H9 (cell line): Measurements from ENCODE around the gene RGS14. TPM values are rescaled to one million over a fixed set of nuclear protein-coding genes. Genes with fewer than 3 reads are reported as not detected.

Source experiments
- DNase-seq: peaks from one replicate; pipeline ENCODE4 v3.0.0-alpha.2; 2017
- H2AFZ ChIP-seq: one replicate; pipeline ENCODE4 v1.6.1; 2013; ENCODE audit warnings: mild to moderate bottlenecking, low read length, control low read depth, moderate library complexity
- H2AK5ac ChIP-seq: 2 replicates; pipeline ENCODE4 v1.6.1; 2013; ENCODE audit warnings: low read length, control low read depth, mixed read lengths; ENCODE audit not compliant: insufficient read length
- H2BK120ac ChIP-seq: one replicate; pipeline ENCODE4 v1.6.1; 2013; ENCODE audit warnings: low read depth, mild to moderate bottlenecking, low read length, control low read depth, inconsistent platforms; ENCODE audit not compliant: poor library complexity, severe bottlenecking
- H2BK12ac ChIP-seq: 2 replicates; pipeline ENCODE4 v1.6.1; 2013; ENCODE audit warnings: low read length, control low read depth, mixed read lengths, low read depth; ENCODE audit not compliant: insufficient read length
- H2BK15ac ChIP-seq: 2 replicates; pipeline ENCODE4 v1.6.1; 2013; ENCODE audit warnings: low read depth, low read length, control low read depth
- H2BK20ac ChIP-seq: one replicate; pipeline ENCODE4 v1.6.1; 2013; ENCODE audit warnings: low read depth, mild to moderate bottlenecking, low read length, control low read depth, inconsistent platforms; ENCODE audit not compliant: poor library complexity, severe bottlenecking
- H2BK5ac ChIP-seq: 2 replicates; pipeline ENCODE4 v1.6.1; 2013; ENCODE audit warnings: low read length, control low read depth, mixed read lengths; ENCODE audit not compliant: insufficient read length
- H3K14ac ChIP-seq: 2 replicates; pipeline ENCODE4 v1.6.1; 2013; ENCODE audit warnings: low read length, control low read depth; ENCODE audit not compliant: insufficient read depth
- H3K18ac ChIP-seq: 2 replicates; pipeline ENCODE4 v1.6.1; 2013; ENCODE audit warnings: low read depth, mild to moderate bottlenecking, mixed read lengths, low read length, control low read depth; ENCODE audit not compliant: insufficient read length
- H3K23ac ChIP-seq: 2 replicates; pipeline ENCODE4 v1.6.1; 2013; ENCODE audit warnings: low read length, control low read depth, mixed read lengths, low read depth; ENCODE audit not compliant: insufficient read length
- H3K23me2 ChIP-seq: 2 replicates; pipeline ENCODE4 v1.6.1; 2013; ENCODE audit warnings: low read depth, mild to moderate bottlenecking, mixed read lengths, low read length, control low read depth; ENCODE audit not compliant: insufficient read length, poor library complexity, severe bottlenecking
- H3K27ac ChIP-seq: 2 replicates; pipeline ENCODE4 v1.5.1; 2013; ENCODE audit warnings: low read length, control low read depth, mixed read lengths, low read depth; ENCODE audit not compliant: insufficient read length
- H3K27me3 ChIP-seq: 2 replicates; pipeline ENCODE4 v1.6.1; 2013; ENCODE audit warnings: low read length, control low read depth, inconsistent platforms; ENCODE audit not compliant: insufficient read depth
- H3K4ac ChIP-seq: 2 replicates; pipeline ENCODE4 v1.6.1; 2013; ENCODE audit warnings: low read depth, mild to moderate bottlenecking, control low read depth, inconsistent platforms, low read length, moderate library complexity
- H3K4me1 ChIP-seq: 2 replicates; pipeline ENCODE4 v1.6.1; 2013; ENCODE audit warnings: low read length, control low read depth, inconsistent platforms; ENCODE audit not compliant: insufficient read depth
- H3K4me2 ChIP-seq: 2 replicates; pipeline ENCODE4 v1.6.1; 2013; ENCODE audit warnings: low read length, control low read depth, mixed read lengths; ENCODE audit not compliant: insufficient read length, insufficient read depth
- H3K56ac ChIP-seq: 2 replicates; pipeline ENCODE4 v1.6.1; 2013; ENCODE audit warnings: low read depth, mild to moderate bottlenecking, mixed read lengths, low read length, control low read depth; ENCODE audit not compliant: insufficient read length
- H3K79me1 ChIP-seq: 2 replicates; pipeline ENCODE4 v1.6.1; 2013; ENCODE audit warnings: low read depth, mild to moderate bottlenecking, moderate library complexity, low read length, control low read depth, inconsistent platforms; ENCODE audit not compliant: insufficient read depth, poor library complexity, severe bottlenecking
- H3K79me2 ChIP-seq: 2 replicates; pipeline ENCODE4 v1.6.1; 2013; ENCODE audit warnings: low read length, control low read depth, inconsistent platforms; ENCODE audit not compliant: insufficient read depth
- H3K9ac ChIP-seq: 2 replicates; pipeline ENCODE4 v1.6.1; 2013; ENCODE audit warnings: low read length, control low read depth, mixed read lengths; ENCODE audit not compliant: insufficient read length; ENCODE audit errors: extremely low read depth
- H3K9me3 ChIP-seq: one replicate; pipeline ENCODE4 v1.6.1; 2013; ENCODE audit warnings: low read depth, low read length, inconsistent platforms; ENCODE audit not compliant: control insufficient read depth
- H3T11ph ChIP-seq: one replicate; pipeline ENCODE4 v1.6.1; 2013; ENCODE audit warnings: mild to moderate bottlenecking, low read length, control low read depth, inconsistent platforms
- H4K20me1 ChIP-seq: one replicate; pipeline ENCODE4 v1.6.1; 2013; ENCODE audit not compliant: control insufficient read depth, insufficient read length, insufficient read depth
- H4K5ac ChIP-seq: 2 replicates; pipeline ENCODE4 v1.6.1; 2013; ENCODE audit warnings: low read depth, mild to moderate bottlenecking, mixed read lengths, low read length, control low read depth; ENCODE audit not compliant: insufficient read length
- H4K8ac ChIP-seq: replicated peaks from 2 replicates; pipeline ENCODE4 v1.6.1; 2013; ENCODE audit warnings: low read length, control low read depth, mixed read lengths, low read depth; ENCODE audit not compliant: insufficient read length
- H4K91ac ChIP-seq: 2 replicates; pipeline ENCODE4 v1.6.1; 2013; ENCODE audit warnings: low read depth, mild to moderate bottlenecking, moderate library complexity, mixed read lengths, low read length, control low read depth; ENCODE audit not compliant: insufficient read length
- H3K27ac Mint-ChIP-seq, 3 experiments: 2 replicates in 2 of 3; 3 replicates in 1 of 3; pipeline ENCODE4 v1.8.0; 2020 to 2021; ENCODE audit warnings: mixed read lengths in 3 of 3, mild to moderate bottlenecking in 1 of 3, moderate library complexity in 1 of 3
- H3K27me3 Mint-ChIP-seq: 2 replicates; pipeline ENCODE4 v1.8.0; 2021; ENCODE audit warnings: low read depth, mild to moderate bottlenecking, moderate library complexity, mixed read lengths
- H3K36me3 Mint-ChIP-seq, 3 experiments: 2 replicates in 2 of 3; 3 replicates in 1 of 3; pipeline ENCODE4 v1.8.0; 2020 to 2021; ENCODE audit warnings: low read depth in 3 of 3, mixed read lengths in 3 of 3; ENCODE audit not compliant: insufficient read depth in 1 of 3
- H3K4me1 Mint-ChIP-seq, 2 experiments: 2 replicates each; pipeline ENCODE4 v1.8.0; 2020; ENCODE audit warnings: mixed read lengths in 2 of 2
- H3K4me3 Mint-ChIP-seq, 2 experiments: 2 replicates in 1 of 2; 3 replicates in 1 of 2; pipeline ENCODE4 v1.8.0; 2020 to 2021; ENCODE audit warnings: mild to moderate bottlenecking in 2 of 2, mixed read lengths in 2 of 2, moderate library complexity in 1 of 2
- H3K9me3 Mint-ChIP-seq, 2 experiments: 2 replicates in 1 of 2; 3 replicates in 1 of 2; pipeline ENCODE4 v1.8.0; 2020; ENCODE audit warnings: mild to moderate bottlenecking in 2 of 2, mixed read lengths in 2 of 2, moderate library complexity in 1 of 2
- WGBS: extraction: QIAGEN DNeasy Blood & Tissue Kit; methylation state at CpG from one replicate; pipeline ENCODE4 v1.1.7; 2013; ENCODE audit warnings: missing lambda C conversion rate, low lambda C conversion rate, mixed read lengths; ENCODE audit not compliant: insufficient read length; ENCODE audit errors: extremely low coverage; 5-methylcytosine and 5-hydroxymethylcytosine counted together
- total RNA-seq: library from RNA; stranded (reverse); gene quantifications from 2 replicates; pipeline ENCODE4 v1.2.1, GENCODE V29; 2021
- TF ChIP-seq, protein P1 (sequence below): fragments of 200-600 bp; sonication (generic); conservative IDR thresholded peaks from 3 replicates; pipeline ENCODE4 v1.8.0; 2021; ENCODE audit warnings: antibody characterized with exemption, mild to moderate bottlenecking

Gene RGS14
- total RNA-seq, 1 experiment from 2014 or later = 12.3 TPM

DNA sequence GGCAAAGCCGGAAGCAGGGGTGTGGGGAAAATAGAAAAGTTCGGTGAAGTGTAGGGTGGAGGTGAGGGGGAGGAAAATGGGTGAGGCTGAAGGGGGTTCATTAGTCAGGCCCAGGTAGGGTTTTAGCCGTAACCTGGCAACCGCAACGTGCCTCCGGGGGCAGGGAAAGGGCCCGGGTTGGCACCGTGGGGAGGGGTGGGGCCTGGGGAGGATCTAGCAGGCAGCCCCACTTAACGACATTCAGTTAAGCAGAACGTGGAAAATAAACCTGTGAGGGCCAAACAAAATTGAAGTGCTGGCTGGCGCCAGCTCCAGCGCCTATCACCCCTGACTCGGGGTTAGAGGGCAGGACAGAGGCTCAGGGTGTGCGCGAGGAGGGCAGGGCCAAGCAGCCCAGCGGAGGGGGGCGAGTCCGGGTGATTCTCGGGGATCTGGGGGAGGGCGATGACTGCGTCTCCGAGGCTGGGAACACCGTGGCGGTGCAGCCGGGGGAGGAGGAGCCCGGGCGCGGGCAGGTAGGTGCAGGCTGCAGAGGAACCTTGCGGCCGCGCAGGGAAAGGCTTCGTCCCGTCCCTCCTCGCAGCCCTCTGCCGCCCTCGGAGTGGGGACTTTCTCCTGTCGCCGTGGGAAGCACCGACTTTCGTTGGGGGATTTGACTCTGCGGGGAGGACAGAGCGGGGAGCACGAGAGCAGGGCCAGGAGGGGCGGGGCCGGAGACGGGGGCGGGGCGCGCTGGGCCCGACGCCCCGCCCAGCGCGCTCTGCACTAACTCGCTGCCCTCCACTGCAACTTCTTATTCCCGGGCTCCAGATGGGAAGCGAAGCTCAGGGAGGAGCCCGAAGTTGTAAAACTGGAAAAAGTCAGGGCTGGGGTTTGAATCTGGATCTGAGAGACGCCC is 5.1 kb downstream of the RGS14 start:
- Histone ChIP-seq H3T11ph (no peak overlapping the region), H3K79me1 (no peaks in the 10 kb centered on the region), H3K9me3 (no peaks in the 10 kb centered on the region), H3K23ac (no peak overlapping the region), H2AFZ (no peak overlapping the region), H3K4ac (no peak overlapping the region), H2AK5ac (no peak overlapping the region), H3K9ac (no peak overlapping the region), H3K14ac (no peak overlapping the region), H4K8ac (no peak overlapping the region), H2BK20ac (no peak overlapping the region), H2BK5ac (no peak overlapping the region), H2BK120ac (no peak overlapping the region), H3K27ac (no peak overlapping the region), H3K4me1 (peaks cover 9% of the 10 kb centered on the region; the same call in 1 of the 2 replicates), H2BK15ac (no peak overlapping the region), H2BK12ac (no peak overlapping the region), H3K23me2 (peaks cover 9% of the 10 kb centered on the region), H4K91ac (no peak overlapping the region), H4K5ac (no peak overlapping the region), H3K79me2 (no peaks in the 10 kb centered on the region), H3K18ac (peak overlapping the region; percentile 6), H3K4me2 (peak overlapping the region; percentile 37), H3K56ac (no peak overlapping the region), H3K27me3 (no peaks in the 10 kb centered on the region), H4K20me1 (no peaks in the 10 kb centered on the region)
- H3K4me1 Mint-ChIP-seq = peaks cover 23 to 41% of the 10 kb centered on the region in 2 experiments
- DNase-seq = peak; percentile 83
- TF ChIP-seq, protein P1, sequence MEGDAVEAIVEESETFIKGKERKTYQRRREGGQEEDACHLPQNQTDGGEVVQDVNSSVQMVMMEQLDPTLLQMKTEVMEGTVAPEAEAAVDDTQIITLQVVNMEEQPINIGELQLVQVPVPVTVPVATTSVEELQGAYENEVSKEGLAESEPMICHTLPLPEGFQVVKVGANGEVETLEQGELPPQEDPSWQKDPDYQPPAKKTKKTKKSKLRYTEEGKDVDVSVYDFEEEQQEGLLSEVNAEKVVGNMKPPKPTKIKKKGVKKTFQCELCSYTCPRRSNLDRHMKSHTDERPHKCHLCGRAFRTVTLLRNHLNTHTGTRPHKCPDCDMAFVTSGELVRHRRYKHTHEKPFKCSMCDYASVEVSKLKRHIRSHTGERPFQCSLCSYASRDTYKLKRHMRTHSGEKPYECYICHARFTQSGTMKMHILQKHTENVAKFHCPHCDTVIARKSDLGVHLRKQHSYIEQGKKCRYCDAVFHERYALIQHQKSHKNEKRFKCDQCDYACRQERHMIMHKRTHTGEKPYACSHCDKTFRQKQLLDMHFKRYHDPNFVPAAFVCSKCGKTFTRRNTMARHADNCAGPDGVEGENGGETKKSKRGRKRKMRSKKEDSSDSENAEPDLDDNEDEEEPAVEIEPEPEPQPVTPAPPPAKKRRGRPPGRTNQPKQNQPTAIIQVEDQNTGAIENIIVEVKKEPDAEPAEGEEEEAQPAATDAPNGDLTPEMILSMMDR = no peak
- H3K4me3 Mint-ChIP-seq = peak overlapping the region; percentile 71 to 81
- H3K27ac Mint-ChIP-seq = no peak overlapping the region; a peak in 1 of 7 replicates
- no peaks in the 10 kb centered on the region for H3K9me3 Mint-ChIP-seq
- H3K36me3 Mint-ChIP-seq = no peaks in the 10 kb centered on the region
- peaks cover 33% of the 10 kb centered on the region for H3K27me3 Mint-ChIP-seq
- WGBS = no CpG with 5 or more reads among the region's 59 CpGs
